ENCODE measurements around the gene ATG14.

DNA sequence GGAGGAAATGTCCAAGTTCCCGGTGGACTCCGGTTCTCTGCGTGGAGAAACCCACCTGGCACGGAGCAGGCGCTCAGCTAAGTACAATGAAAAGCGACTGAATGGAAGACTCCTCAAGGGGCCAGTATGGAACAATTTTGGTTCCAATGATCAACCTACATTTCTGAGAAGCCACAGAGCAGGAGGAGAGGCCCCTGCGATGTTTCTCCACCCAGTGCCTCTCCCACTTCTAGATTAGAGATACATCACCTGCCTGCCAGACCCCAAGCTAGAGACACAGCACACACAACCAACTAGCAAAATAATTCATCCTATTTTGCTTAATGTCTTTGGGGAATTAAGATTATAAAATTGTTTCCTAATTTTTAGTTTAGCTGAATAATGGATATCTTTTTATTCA lies 38.8 kb downstream of the ATG14 start:
- no peak for TF ChIP-seq POLR2A (IDR thresholded peaks at IDR 0.05)
- TF ChIP-seq, protein P1, sequence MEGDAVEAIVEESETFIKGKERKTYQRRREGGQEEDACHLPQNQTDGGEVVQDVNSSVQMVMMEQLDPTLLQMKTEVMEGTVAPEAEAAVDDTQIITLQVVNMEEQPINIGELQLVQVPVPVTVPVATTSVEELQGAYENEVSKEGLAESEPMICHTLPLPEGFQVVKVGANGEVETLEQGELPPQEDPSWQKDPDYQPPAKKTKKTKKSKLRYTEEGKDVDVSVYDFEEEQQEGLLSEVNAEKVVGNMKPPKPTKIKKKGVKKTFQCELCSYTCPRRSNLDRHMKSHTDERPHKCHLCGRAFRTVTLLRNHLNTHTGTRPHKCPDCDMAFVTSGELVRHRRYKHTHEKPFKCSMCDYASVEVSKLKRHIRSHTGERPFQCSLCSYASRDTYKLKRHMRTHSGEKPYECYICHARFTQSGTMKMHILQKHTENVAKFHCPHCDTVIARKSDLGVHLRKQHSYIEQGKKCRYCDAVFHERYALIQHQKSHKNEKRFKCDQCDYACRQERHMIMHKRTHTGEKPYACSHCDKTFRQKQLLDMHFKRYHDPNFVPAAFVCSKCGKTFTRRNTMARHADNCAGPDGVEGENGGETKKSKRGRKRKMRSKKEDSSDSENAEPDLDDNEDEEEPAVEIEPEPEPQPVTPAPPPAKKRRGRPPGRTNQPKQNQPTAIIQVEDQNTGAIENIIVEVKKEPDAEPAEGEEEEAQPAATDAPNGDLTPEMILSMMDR (IDR thresholded peaks at IDR 0.05): no peak

Measured in testis (tissue), 2 donors.